ENCODE results near the gene CNIH3. TPM values are rescaled to one million over a fixed set of nuclear protein-coding genes. Genes with fewer than 3 reads are reported as not detected.
"Not testable (repeated sequence)": the region's sequence is repeated elsewhere in the genome, so short reads cannot be mapped to it uniquely, and the experiment has no call there.

Gene CNIH3
- 3.5 TPM for polyA plus RNA-seq (2013)

DNA sequence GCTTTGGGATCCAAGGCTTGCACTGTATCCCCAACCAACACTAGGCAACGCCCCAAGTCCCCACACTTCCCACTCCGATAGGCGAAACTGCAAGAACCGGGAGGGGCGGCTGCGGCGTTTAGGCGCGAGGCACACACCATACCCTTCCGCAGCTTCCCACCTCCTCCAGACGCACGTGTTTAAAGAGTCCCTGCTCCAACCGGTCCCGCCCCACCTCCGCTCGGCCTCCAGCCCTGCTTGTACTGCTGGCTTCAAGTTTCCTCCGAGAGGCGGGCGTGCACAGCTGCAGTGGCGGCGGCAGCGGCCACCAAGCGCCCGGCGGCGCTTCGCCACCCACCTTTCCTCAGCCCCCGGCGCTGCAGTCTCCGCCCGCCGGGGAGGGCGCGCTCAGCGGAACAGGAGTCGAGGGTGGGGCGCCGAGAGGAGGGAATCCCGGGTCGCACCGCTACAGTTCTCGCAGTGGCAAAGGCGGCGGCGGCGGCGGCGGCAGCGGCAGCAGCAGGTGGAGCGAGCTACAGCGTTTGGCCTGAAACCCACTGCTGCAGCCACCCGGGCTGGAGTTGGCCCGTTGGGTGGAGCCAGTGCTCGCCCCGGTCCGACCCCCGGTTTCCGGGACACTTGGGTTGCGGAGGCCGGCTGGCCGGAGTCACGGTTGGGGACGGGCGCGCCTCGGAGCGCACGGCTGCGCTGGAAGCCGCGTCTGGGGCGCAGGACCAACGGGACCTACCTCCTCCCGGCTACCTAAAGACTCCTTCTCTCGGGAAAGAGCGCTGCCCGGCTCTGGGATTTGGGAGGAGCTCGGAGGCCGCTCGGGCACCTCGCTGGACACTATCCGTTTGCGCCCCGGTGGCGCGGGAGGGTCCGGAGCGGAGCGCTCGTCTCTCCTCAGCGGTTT is at the start of gene CNIH3:
CNIH3 (plus strand) TSS at position 457 of the 895 bp plus-strand sequence. CDS start 858 bp downstream, outside the sequence.
- H3K4me3 ChIP-seq (ENCODE audit: control insufficient read depth in 1 of 7, extremely low read depth in 1 of 7, insufficient read depth in 4 of 7, low read depth in 2 of 7, low read length in 6 of 7), result peak within 1 kb of the TSS; percentile 25 to 71 (median 57)
- POLR2A ChIA-PET, result no interaction called here
- peaks cover 0 to 3% (median 0%) of the 10 kb centered on the region in 5 experiments for H3K9me3 ChIP-seq (ENCODE audit: control extremely low read depth in 1 of 5, control insufficient read depth in 4 of 5, insufficient read depth in 2 of 5, low read depth in 1 of 5, low read length in 4 of 5)
- CTCF ChIA-PET, result interaction anchor here (1.1 to 1.4 kb wide), 2 partner anchors 8 to 103 kb away, joined by 3 read pairs; no protein-coding TSS in a partner anchor
- H3K4me1 ChIP-seq (ENCODE audit: control extremely low read depth in 1 of 4, control insufficient read depth in 4 of 4, insufficient read depth in 4 of 4, low read length in 3 of 4), result peaks cover 0 to 33% (median 26%) of the 10 kb centered on the region in 4 experiments
- H3K36me3 ChIP-seq (ENCODE audit: control insufficient read depth in 4 of 4, insufficient read depth in 4 of 4, low read length in 3 of 4), result no peaks in the 10 kb centered on the region
- no peak within 1 kb of the TSS for H3K27ac ChIP-seq (ENCODE audit: insufficient read depth in 1 of 2, low read depth in 1 of 2, low read length in 2 of 2, poor library complexity in 1 of 2, severe bottlenecking in 2 of 2)
- H3K27me3 ChIP-seq (replicated peaks in 2 of 5; ENCODE audit: control insufficient read depth in 4 of 5, insufficient read depth in 5 of 5, low read length in 4 of 5), result peaks cover 19 to 73% (median 42%) of the 10 kb centered on the region in 5 experiments
- DNase-seq, result peak; percentile 44 to 76 (median 63)
- 1% methylated on average over 72 of the region's 91 CpGs for WGBS (ENCODE audit: insufficient coverage)

DNA sequence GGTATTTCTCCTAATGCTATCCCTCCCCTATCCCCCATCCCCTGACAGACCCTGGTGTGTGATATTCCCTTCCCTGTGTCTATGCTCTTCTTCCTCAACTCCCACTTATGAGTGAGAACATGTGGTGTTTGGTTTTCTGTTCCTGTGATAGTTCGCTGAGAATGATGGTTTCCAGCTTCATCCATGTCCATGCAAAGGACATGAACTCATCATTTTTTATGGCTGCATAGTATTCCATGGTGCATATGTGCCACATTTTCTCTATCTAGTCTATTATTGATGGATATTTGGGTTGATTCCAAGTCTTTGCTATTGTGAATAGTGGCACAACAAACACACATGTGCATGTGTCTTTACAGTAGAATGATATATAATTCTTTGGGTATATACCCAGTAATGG is 49.6 kb upstream of the CNIH3 start:
- CTCF ChIA-PET; H3K27me3 ChIP-seq (replicated peaks in 2 of 5; ENCODE audit: control insufficient read depth in 4 of 5, insufficient read depth in 5 of 5, low read length in 4 of 5); H3K4me1 ChIP-seq (ENCODE audit: control extremely low read depth in 1 of 4, control insufficient read depth in 4 of 4, insufficient read depth in 4 of 4, low read length in 3 of 4); H3K27ac ChIP-seq (ENCODE audit: insufficient read depth in 1 of 2, low read depth in 1 of 2, low read length in 2 of 2, poor library complexity in 1 of 2, severe bottlenecking in 2 of 2); H3K4me3 ChIP-seq (ENCODE audit: control insufficient read depth in 1 of 7, extremely low read depth in 1 of 7, insufficient read depth in 4 of 7, low read depth in 2 of 7, low read length in 6 of 7); DNase-seq; H3K36me3 ChIP-seq (ENCODE audit: control insufficient read depth in 4 of 4, insufficient read depth in 4 of 4, low read length in 3 of 4); POLR2A ChIA-PET; H3K9me3 ChIP-seq (ENCODE audit: control extremely low read depth in 1 of 5, control insufficient read depth in 4 of 5, insufficient read depth in 2 of 5, low read depth in 1 of 5, low read length in 4 of 5): not testable (repeated sequence)
- WGBS (ENCODE audit: insufficient coverage), result 100% methylated on average over 1 of the region's 1 CpG

DNA sequence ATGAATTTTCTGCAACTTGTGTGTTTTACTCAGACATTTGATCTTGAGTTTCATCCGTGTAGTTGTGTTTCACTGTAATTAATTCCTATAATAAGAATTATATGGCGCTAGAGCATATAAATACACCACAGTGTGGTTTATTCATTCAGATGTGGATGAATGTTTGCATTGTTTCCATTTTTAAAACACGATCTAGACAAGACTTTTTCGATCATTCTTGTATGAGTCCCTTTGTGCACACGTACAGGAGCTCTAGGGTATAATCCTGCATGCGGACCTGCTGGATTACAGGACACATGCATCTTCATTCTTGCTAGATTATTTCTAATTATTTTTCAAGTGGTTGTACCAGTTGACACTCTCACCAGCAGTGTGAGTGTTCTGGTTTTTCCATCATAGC is 46.8 kb upstream of the CNIH3 start:
- DNase-seq, result no peak
- CTCF ChIA-PET, result no interaction called here
- no peak overlapping the region for H3K4me3 ChIP-seq (ENCODE audit: control insufficient read depth in 1 of 7, extremely low read depth in 1 of 7, insufficient read depth in 4 of 7, low read depth in 2 of 7, low read length in 6 of 7)
- WGBS (ENCODE audit: insufficient coverage), result 96% methylated on average over 3 of the region's 6 CpGs
- H3K27me3 ChIP-seq (replicated peaks in 2 of 5; ENCODE audit: control insufficient read depth in 4 of 5, insufficient read depth in 5 of 5, low read length in 4 of 5), result no peaks in the 10 kb centered on the region
- no peaks in the 10 kb centered on the region for H3K36me3 ChIP-seq (ENCODE audit: control insufficient read depth in 4 of 4, insufficient read depth in 4 of 4, low read length in 3 of 4)
- no peaks in the 10 kb centered on the region for H3K9me3 ChIP-seq (ENCODE audit: control extremely low read depth in 1 of 5, control insufficient read depth in 4 of 5, insufficient read depth in 2 of 5, low read depth in 1 of 5, low read length in 4 of 5)
- POLR2A ChIA-PET, result no interaction called here
- no peak overlapping the region for H3K27ac ChIP-seq (ENCODE audit: insufficient read depth in 1 of 2, low read depth in 1 of 2, low read length in 2 of 2, poor library complexity in 1 of 2, severe bottlenecking in 2 of 2)
- H3K4me1 ChIP-seq (ENCODE audit: control extremely low read depth in 1 of 4, control insufficient read depth in 4 of 4, insufficient read depth in 4 of 4, low read length in 3 of 4), result no peaks in the 10 kb centered on the region

DNA sequence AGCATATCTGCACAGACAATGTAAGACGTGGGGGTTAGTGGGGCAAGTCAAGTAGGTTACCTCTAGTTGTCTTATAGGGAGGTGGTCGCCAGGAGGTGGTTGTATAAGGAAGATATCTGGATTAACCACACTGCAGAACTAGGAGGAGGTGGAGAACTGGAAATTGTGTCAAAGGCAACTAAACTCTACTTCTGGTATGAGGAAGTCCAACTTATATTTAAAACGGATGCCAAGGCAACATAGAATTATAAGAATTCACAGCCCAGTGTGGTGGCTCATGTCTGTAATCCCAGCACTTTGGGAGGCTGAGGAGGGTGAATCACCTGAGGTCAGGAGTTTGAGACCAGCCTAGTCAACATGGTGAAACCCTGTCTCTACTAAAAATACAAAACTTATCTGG is 44.1 kb upstream of the CNIH3 start:
- CTCF ChIA-PET; H3K4me3 ChIP-seq (ENCODE audit: control insufficient read depth in 1 of 7, extremely low read depth in 1 of 7, insufficient read depth in 4 of 7, low read depth in 2 of 7, low read length in 6 of 7); H3K36me3 ChIP-seq (ENCODE audit: control insufficient read depth in 4 of 4, insufficient read depth in 4 of 4, low read length in 3 of 4); H3K9me3 ChIP-seq (ENCODE audit: control extremely low read depth in 1 of 5, control insufficient read depth in 4 of 5, insufficient read depth in 2 of 5, low read depth in 1 of 5, low read length in 4 of 5); DNase-seq; H3K27ac ChIP-seq (ENCODE audit: insufficient read depth in 1 of 2, low read depth in 1 of 2, low read length in 2 of 2, poor library complexity in 1 of 2, severe bottlenecking in 2 of 2); H3K4me1 ChIP-seq (ENCODE audit: control extremely low read depth in 1 of 4, control insufficient read depth in 4 of 4, insufficient read depth in 4 of 4, low read length in 3 of 4); POLR2A ChIA-PET; H3K27me3 ChIP-seq (replicated peaks in 2 of 5; ENCODE audit: control insufficient read depth in 4 of 5, insufficient read depth in 5 of 5, low read length in 4 of 5): not testable (repeated sequence)
- WGBS (ENCODE audit: insufficient coverage), result 100% methylated on average over 3 of the region's 3 CpGs

- CTCF ChIA-PET, result no interaction called here
- no peak for DNase-seq
- Histone ChIP-seq H3K4me1 (ENCODE audit: control extremely low read depth in 1 of 4, control insufficient read depth in 4 of 4, insufficient read depth in 4 of 4, low read length in 3 of 4) (no peaks in the 10 kb centered on the region), H3K9me3 (ENCODE audit: control extremely low read depth in 1 of 5, control insufficient read depth in 4 of 5, insufficient read depth in 2 of 5, low read depth in 1 of 5, low read length in 4 of 5) (peaks cover 0 to 5% (median 0%) of the 10 kb centered on the region in 5 experiments), H3K4me3 (ENCODE audit: control insufficient read depth in 1 of 7, extremely low read depth in 1 of 7, insufficient read depth in 4 of 7, low read depth in 2 of 7, low read length in 6 of 7) (no peak overlapping the region), H3K27me3 (replicated peaks in 2 of 5; ENCODE audit: control insufficient read depth in 4 of 5, insufficient read depth in 5 of 5, low read length in 4 of 5) (peaks cover 0 to 3% (median 0%) of the 10 kb centered on the region in 5 experiments), H3K27ac (ENCODE audit: insufficient read depth in 1 of 2, low read depth in 1 of 2, low read length in 2 of 2, poor library complexity in 1 of 2, severe bottlenecking in 2 of 2) (no peak overlapping the region), H3K36me3 (ENCODE audit: control insufficient read depth in 4 of 4, insufficient read depth in 4 of 4, low read length in 3 of 4) (no peaks in the 10 kb centered on the region)
- POLR2A ChIA-PET, result interaction anchor here (0.7 kb wide), 1 partner anchor 9 kb away, joined by 5 read pairs; no protein-coding TSS in a partner anchor
- WGBS (ENCODE audit: insufficient coverage), result no CpG with 5 or more reads among the region's 1 CpG
Measured at GRCh38 chr1:224579526-224579925, 36.6 kb upstream of the CNIH3 start.

- Histone ChIP-seq H3K27ac (ENCODE audit: insufficient read depth in 1 of 2, low read depth in 1 of 2, low read length in 2 of 2, poor library complexity in 1 of 2, severe bottlenecking in 2 of 2) (no peak overlapping the region), H3K36me3 (ENCODE audit: control insufficient read depth in 4 of 4, insufficient read depth in 4 of 4, low read length in 3 of 4) (no peaks in the 10 kb centered on the region), H3K4me1 (ENCODE audit: control extremely low read depth in 1 of 4, control insufficient read depth in 4 of 4, insufficient read depth in 4 of 4, low read length in 3 of 4) (no peaks in the 10 kb centered on the region), H3K4me3 (ENCODE audit: control insufficient read depth in 1 of 7, extremely low read depth in 1 of 7, insufficient read depth in 4 of 7, low read depth in 2 of 7, low read length in 6 of 7) (no peak overlapping the region), H3K27me3 (replicated peaks in 2 of 5; ENCODE audit: control insufficient read depth in 4 of 5, insufficient read depth in 5 of 5, low read length in 4 of 5) (peaks cover 0 to 3% (median 0%) of the 10 kb centered on the region in 5 experiments), H3K9me3 (ENCODE audit: control extremely low read depth in 1 of 5, control insufficient read depth in 4 of 5, insufficient read depth in 2 of 5, low read depth in 1 of 5, low read length in 4 of 5) (peaks cover 0 to 6% (median 0%) of the 10 kb centered on the region in 5 experiments)
- DNase-seq, result no peak
- WGBS (ENCODE audit: insufficient coverage), result 100% methylated on average over 1 of the region's 3 CpGs
- ChIA-PET POLR2A (no interaction called here), CTCF (no interaction called here)
Measured at GRCh38 chr1:224580006-224580405, 36.1 kb upstream of the CNIH3 start.

- POLR2A ChIA-PET, result no interaction called here
- H3K4me3 ChIP-seq (ENCODE audit: control insufficient read depth in 1 of 7, extremely low read depth in 1 of 7, insufficient read depth in 4 of 7, low read depth in 2 of 7, low read length in 6 of 7), result no peak overlapping the region
- CTCF ChIA-PET, result no interaction called here
Measured at GRCh38 chr1:224582041-224582440, 34.1 kb upstream of the CNIH3 start.

More at GRCh38 chr1:224582041-224582440, 34.1 kb upstream of the CNIH3 start:
- Histone ChIP-seq H3K27ac (ENCODE audit: insufficient read depth in 1 of 2, low read depth in 1 of 2, low read length in 2 of 2, poor library complexity in 1 of 2, severe bottlenecking in 2 of 2) (no peak overlapping the region), H3K4me1 (ENCODE audit: control extremely low read depth in 1 of 4, control insufficient read depth in 4 of 4, insufficient read depth in 4 of 4, low read length in 3 of 4) (no peaks in the 10 kb centered on the region), H3K9me3 (ENCODE audit: control extremely low read depth in 1 of 5, control insufficient read depth in 4 of 5, insufficient read depth in 2 of 5, low read depth in 1 of 5, low read length in 4 of 5) (peaks cover 0 to 3% (median 0%) of the 10 kb centered on the region in 5 experiments), H3K36me3 (ENCODE audit: control insufficient read depth in 4 of 4, insufficient read depth in 4 of 4, low read length in 3 of 4) (no peaks in the 10 kb centered on the region), H3K27me3 (replicated peaks in 2 of 5; ENCODE audit: control insufficient read depth in 4 of 5, insufficient read depth in 5 of 5, low read length in 4 of 5) (peaks cover 0 to 3% (median 0%) of the 10 kb centered on the region in 5 experiments)
- DNase-seq, result no peak
- no CpG with 5 or more reads among the region's 1 CpG for WGBS (ENCODE audit: insufficient coverage)

Data from common myeloid progenitor, CD34-positive (primary cell).